ENCODE measurements around the gene KLHL3.

The KLHL3 gene

DNA sequence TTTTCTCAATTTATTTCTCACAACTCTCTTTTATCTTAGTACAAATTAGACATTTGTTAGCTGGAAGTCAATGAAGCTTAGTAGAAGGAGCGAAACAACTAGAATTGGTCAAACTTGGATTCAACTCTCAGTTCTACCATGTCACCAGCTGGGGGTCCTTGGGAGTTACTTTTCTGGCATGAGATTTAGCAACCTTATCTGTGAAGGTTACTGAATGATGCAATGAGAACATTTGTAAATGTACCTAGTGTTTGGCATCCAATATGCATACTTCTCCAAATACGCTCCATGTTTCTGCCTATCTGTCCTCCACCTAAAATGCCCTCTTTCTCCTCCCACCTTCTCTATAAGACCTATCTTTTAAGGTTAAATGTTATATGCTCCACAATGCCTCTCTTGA, 12.0 kb upstream of the KLHL3 start:
- no peak overlapping the region for H3K27ac ChIP-seq
- POLR2A ChIA-PET (ENCODE audit: low non-redundant PET), result no interaction called here
- no peak for DNase-seq (ENCODE audit: low spot score)
- CTCF ChIA-PET, result interaction anchor here (0.6 to 1.4 kb wide), 2 partner anchors 87 to 386 kb away, joined by 3 read pairs; no protein-coding TSS in a partner anchor
- no peak for TF ChIP-seq CTCF (conservative IDR thresholded peaks at IDR 0.05; ENCODE audit: low read depth)

DNA sequence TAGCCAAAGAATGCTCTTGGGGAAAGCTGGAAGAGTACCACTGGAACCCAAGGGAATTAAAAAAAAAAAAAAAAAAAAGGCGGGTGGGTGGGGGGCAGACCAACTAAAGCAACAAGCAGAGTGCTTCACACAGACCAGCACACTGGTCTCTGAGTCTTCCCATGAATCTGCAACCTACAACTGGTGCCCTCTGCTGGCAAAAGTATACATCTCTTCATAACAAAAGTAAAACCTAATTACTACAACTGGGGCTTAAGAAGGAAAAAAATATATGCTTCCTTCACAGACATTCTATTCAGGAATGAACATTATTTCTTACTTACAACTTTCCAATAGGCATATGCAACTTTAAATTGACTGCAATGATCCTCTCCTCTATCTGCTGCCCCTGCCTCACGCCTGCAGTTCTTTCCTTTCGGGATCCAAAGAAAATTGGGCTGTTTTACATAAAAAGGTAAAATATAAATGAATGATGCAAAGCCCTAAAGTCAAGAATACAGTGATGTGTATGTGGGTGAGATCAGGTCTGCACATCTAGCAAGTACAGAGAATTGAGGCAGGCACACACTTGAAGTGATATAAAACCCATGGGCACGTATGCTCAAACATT, 7.2 kb upstream of the KLHL3 start:
- peak; percentile 84 for TF ChIP-seq CTCF (conservative IDR thresholded peaks at IDR 0.05; ENCODE audit: low read depth)
- no peak overlapping the region for H3K27ac ChIP-seq
- POLR2A ChIA-PET (ENCODE audit: low non-redundant PET), result no interaction called here
- DNase-seq (ENCODE audit: low spot score), result peak; percentile 62
- CTCF ChIA-PET, result interaction anchor here (0.6 to 6.0 kb wide), 15 partner anchors 10 to 1489 kb away, joined by 3 to 93 read pairs (median 3); partner anchors contain the start of gene NME5

DNA sequence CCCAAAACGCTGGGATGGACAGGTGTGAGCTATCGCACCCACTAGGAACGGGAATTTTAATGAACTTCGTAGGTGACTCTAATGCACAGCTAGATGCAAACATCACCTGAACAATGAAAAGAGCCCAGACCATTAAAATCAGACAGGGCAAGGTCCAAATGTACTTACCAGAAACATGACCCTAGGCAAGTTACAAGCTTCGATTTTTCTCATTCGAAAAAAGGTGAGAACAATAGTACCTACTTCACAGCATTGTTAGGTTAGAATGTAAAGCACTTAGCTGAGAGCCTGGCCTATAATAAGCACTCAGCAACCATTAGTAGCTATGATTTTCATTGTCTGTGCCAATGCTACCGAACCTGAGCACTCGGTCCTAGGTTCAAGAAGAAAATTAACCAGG, 5.8 kb upstream of the KLHL3 start:
- ChIA-PET CTCF (interaction anchor here (0.7 to 6.0 kb wide), 8 partner anchors 8 to 1150 kb away, joined by 3 to 93 read pairs (median 6); no protein-coding TSS in a partner anchor), POLR2A (ENCODE audit: low non-redundant PET) (interaction anchor here (0.6 kb wide), 1 partner anchor 14 kb away, joined by 3 read pairs; no protein-coding TSS in a partner anchor)
- no peak for DNase-seq (ENCODE audit: low spot score)
- no peak overlapping the region for H3K27ac ChIP-seq
- no peak for TF ChIP-seq CTCF (conservative IDR thresholded peaks at IDR 0.05; ENCODE audit: low read depth)

GRCh38 chr5:137739737-137740136, 3.8 kb upstream of the KLHL3 start:
- no peak for TF ChIP-seq CTCF (conservative IDR thresholded peaks at IDR 0.05; ENCODE audit: low read depth)
- POLR2A ChIA-PET (ENCODE audit: low non-redundant PET), result no interaction called here
- no peak for DNase-seq (ENCODE audit: low spot score)
- CTCF ChIA-PET, result interaction anchor here (1.0 to 6.0 kb wide), 3 partner anchors 12 to 110 kb away, joined by 3 to 93 read pairs (median 6); no protein-coding TSS in a partner anchor
- no peak overlapping the region for H3K27ac ChIP-seq

DNA sequence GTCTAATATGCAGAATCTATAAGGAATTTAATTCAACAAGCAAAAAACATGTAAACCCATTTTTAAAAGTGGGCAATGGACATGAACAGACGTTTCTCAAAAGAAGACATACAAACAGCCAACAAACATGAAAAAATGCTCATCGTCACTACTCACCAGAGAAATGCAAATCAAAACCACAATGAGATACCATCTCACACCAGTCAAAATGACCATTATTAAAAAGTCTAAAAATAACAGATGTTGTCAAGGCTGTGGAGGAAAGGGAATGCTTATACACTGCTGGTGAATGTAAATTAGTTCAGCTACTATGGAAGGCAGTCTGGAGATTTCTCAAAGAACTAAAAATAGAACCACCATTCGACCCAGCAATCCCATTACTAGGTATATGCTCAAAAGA, 3.1 kb upstream of the KLHL3 start:
- POLR2A ChIA-PET (ENCODE audit: low non-redundant PET), result no interaction called here
- no peak for DNase-seq (ENCODE audit: low spot score)
- no peak for TF ChIP-seq CTCF (conservative IDR thresholded peaks at IDR 0.05; ENCODE audit: low read depth)
- H3K27ac ChIP-seq, result no peak overlapping the region
- CTCF ChIA-PET, result interaction anchor here (1.4 to 6.0 kb wide), 2 partner anchors 78 to 109 kb away, joined by 6 to 93 read pairs; no protein-coding TSS in a partner anchor

GRCh38 chr5:137737349-137738131, 1.7 kb upstream of the KLHL3 start:
- no peak overlapping the region for H3K27ac ChIP-seq
- ChIA-PET POLR2A (ENCODE audit: low non-redundant PET) (no interaction called here), CTCF (interaction anchor here (0.5 kb wide), 1 partner anchor 17 kb away, joined by 3 read pairs; no protein-coding TSS in a partner anchor)
- no peak for DNase-seq (ENCODE audit: low spot score)
- no peak for TF ChIP-seq CTCF (conservative IDR thresholded peaks at IDR 0.05; ENCODE audit: low read depth)
